Myocyte (in vitro differentiated cells): ENCODE measurements around the gene MRTO4. TPM values are rescaled to one million over a fixed set of nuclear protein-coding genes. Genes with fewer than 3 reads are reported as not detected.

Source experiments
- DNase-seq: peaks from one replicate; pipeline ENCODE4 v3.0.0-alpha.2; 2012; ENCODE audit warnings: low read depth
- total RNA-seq: library from RNA; depleted of rRNA; stranded (reverse); fragments of >200 nt; gene quantifications from 2 replicates; pipeline ENCODE4 v1.2.3, GENCODE V29; 2014

MRTO4 gene
- total RNA-seq, 1 donor from 2014 or later = 36.1 TPM

DNA sequence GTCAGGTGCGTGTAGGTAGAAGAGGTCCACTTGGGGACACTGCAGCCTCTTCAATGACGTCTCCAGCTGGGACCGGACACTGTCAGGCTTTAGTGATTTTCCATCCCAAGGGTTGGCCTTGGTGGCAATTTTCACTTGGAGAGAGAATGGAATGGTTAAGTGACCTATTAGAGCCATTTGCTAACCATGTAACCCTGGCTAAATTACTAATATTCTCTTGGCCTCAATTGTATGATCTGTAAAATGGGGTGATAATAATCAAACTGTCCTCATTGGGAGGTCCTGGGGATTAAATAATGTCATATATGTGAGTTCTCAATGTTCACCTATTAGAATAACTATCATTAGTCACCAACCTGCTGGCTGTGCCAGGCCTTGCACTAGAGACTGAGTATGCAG, 56.9 kb downstream of the MRTO4 start:
- DNase-seq = no peak

DNA sequence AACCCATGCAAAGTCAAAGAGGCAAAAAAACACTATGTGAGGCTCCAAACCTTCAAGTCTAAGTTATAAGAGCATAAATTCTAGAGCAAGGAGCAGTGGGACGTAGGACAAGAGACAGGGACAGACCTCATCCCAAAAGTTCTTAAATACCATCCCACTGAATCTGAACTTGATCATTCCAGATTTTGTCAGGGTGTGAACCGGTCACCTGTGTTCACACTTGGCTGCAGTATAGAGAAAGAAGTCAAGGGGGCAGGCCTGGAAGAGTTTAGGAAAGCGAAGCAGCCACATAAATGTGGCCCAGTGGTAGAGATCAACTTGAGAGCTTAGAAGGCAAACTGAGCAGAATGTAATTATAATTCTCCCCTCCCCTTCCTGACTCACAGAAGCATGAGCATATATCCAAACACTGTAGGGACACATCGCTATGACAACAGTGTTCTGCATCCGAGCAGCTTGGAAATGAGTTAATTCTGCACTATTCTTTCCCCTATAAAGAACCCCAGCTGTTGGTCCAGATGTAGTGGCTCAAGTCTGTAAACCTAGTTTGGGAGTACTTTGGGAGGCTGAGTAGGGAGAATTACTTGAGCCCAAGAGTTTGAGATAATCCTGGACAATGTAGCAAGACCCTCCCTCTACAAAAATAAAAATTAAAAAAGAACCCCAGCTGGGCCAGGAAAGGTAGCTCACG, 57.7 kb downstream of the MRTO4 start:
- DNase-seq = no peak

Other genes starting within 250 kb of the MRTO4 start
- gene UBR4, start 41.5 kb upstream of the MRTO4 start, total RNA-seq = 78.9 and 79.8 TPM in 2 replicates
- gene EMC1, start 281 bp upstream of the MRTO4 start, total RNA-seq = 71.7 and 85.0 TPM in 2 replicates
- gene AKR7A3, start 37.0 kb downstream of the MRTO4 start, total RNA-seq = 0.19 and 0.52 TPM in 2 replicates
- gene AKR7A2, start 60.3 kb downstream of the MRTO4 start, total RNA-seq = 101 and 168 TPM in 2 replicates
- 30.7 and 36.0 TPM in 2 replicates for gene SLC66A1, start 60.5 kb downstream of the MRTO4 start, total RNA-seq
- 101 and 116 TPM in 2 replicates for gene CAPZB, start 233.7 kb downstream of the MRTO4 start, total RNA-seq